ENCODE results near the gene KMT2D.
A peak's percentile ranks its signal among the peaks of the same experiment; 100 is the strongest.

Gene KMT2D

GRCh38 chr12:49019120-49019430 is 41.5 kb downstream of the KMT2D start:
- TF ChIP-seq CTCF (IDR thresholded peaks at IDR 0.05; ENCODE audit: low read depth, low read length, missing control alignments), result no peak
- H3K4me3 ChIP-seq (replicated peaks; ENCODE audit: low read depth, low read length), result peak overlapping the region; percentile 55

GRCh38 chr12:49018261-49019119 is 42.1 kb downstream of the KMT2D start, which contains the start of gene PRKAG1:
Gene PRKAG1, minus strand, starts transcription at chr12:49018776. Its CDS starts 36 bp downstream, at chr12:49018740.
- peak; percentile 63 for TF ChIP-seq CTCF (IDR thresholded peaks at IDR 0.05; ENCODE audit: low read depth, low read length, missing control alignments)
- peak within 1 kb of the TSS; percentile 55 for H3K4me3 ChIP-seq (replicated peaks; ENCODE audit: low read depth, low read length)
- peak; percentile 82 for DNase-seq (ENCODE audit: extremely low read depth, low read depth)

More at GRCh38 chr12:49019120-49019430, 41.5 kb downstream of the KMT2D start:
- DNase-seq (ENCODE audit: extremely low read depth, low read depth), result no peak

GRCh38 chr12:49017891-49018260 is 42.7 kb downstream of the KMT2D start:
- no peak for TF ChIP-seq CTCF (IDR thresholded peaks at IDR 0.05; ENCODE audit: low read depth, low read length, missing control alignments)
- H3K4me3 ChIP-seq (replicated peaks; ENCODE audit: low read depth, low read length), result peak overlapping the region; percentile 55
- no peak for DNase-seq (ENCODE audit: extremely low read depth, low read depth)

- TF ChIP-seq CTCF (IDR thresholded peaks at IDR 0.05; ENCODE audit: low read depth, low read length, missing control alignments), result no peak
- no peak for DNase-seq (ENCODE audit: extremely low read depth, low read depth)
- no peak overlapping the region for H3K4me3 ChIP-seq (replicated peaks; ENCODE audit: low read depth, low read length)
Observed at GRCh38 chr12:49015196-49015595, 45.4 kb downstream of the KMT2D start.

GRCh38 chr12:49014547-49014946 is 46.0 kb downstream of the KMT2D start:
- TF ChIP-seq CTCF (IDR thresholded peaks at IDR 0.05; ENCODE audit: low read depth, low read length, missing control alignments), result no peak
- no peak overlapping the region for H3K4me3 ChIP-seq (replicated peaks; ENCODE audit: low read depth, low read length)
- DNase-seq (ENCODE audit: extremely low read depth, low read depth), result no peak

GRCh38 chr12:49013428-49013827 is 47.2 kb downstream of the KMT2D start:
- DNase-seq (ENCODE audit: extremely low read depth, low read depth), result no peak
- TF ChIP-seq CTCF (IDR thresholded peaks at IDR 0.05; ENCODE audit: low read depth, low read length, missing control alignments), result no peak
- H3K4me3 ChIP-seq (replicated peaks; ENCODE audit: low read depth, low read length), result no peak overlapping the region
